Endothelial cell of coronary artery (primary cell): Measurements from ENCODE around the gene MKRN1. TPM values are rescaled to one million over a fixed set of nuclear protein-coding genes. Genes with fewer than 3 reads are reported as not detected.

Source experiments
- total RNA-seq: library from RNA; depleted of rRNA; stranded (reverse); fragments of >200 nt; gene quantifications from 2 replicates; pipeline ENCODE4 v1.2.3, GENCODE V29; 2014

The MKRN1 gene
- total RNA-seq = 49.0 and 59.7 TPM in 2 replicates

GRCh38 chr7:140479062-140479738 lies at the start of gene MKRN1:
Gene MKRN1, minus strand, starts transcription at chr7:140479505. Its CDS starts 161 bp downstream, at chr7:140479344.

GRCh38 chr7:140403878-140404564 lies 75.3 kb downstream of the MKRN1 start, which contains the start of gene RAB19:
Gene RAB19, plus strand, starts transcription at chr7:140404058. Its CDS starts 3,589 bp downstream, at chr7:140407647.

Other genes with a start within 250 kb of the MKRN1 start
- gene SLC37A3, start 81.0 kb downstream of the MKRN1 start, total RNA-seq = 47.2 and 57.3 TPM in 2 replicates
- gene RAB19, start 75.4 kb downstream of the MKRN1 start, total RNA-seq = 0.27 TPM in 1 of 2 replicates, not detected in the other
- gene DENND2A, start 161.3 kb upstream of the MKRN1 start, total RNA-seq = under 0.01 and 0.66 TPM in 2 replicates
- 26.6 and 33.8 TPM in 2 replicates for gene ADCK2, start 193.4 kb upstream of the MKRN1 start, total RNA-seq
- gene NDUFB2, start 217.2 kb upstream of the MKRN1 start, total RNA-seq = 127 and 163 TPM in 2 replicates